Measurements from ENCODE around the gene RAPGEF6.

GRCh38 chr5:131457193-131457592, 177.8 kb downstream of the RAPGEF6 start:
- TF ChIP-seq POLR2A (IDR thresholded peaks at IDR 0.05; ENCODE audit: low read depth, low read length), result no peak
- no peak for TF ChIP-seq TAF1 (IDR thresholded peaks at IDR 0.05; ENCODE audit: low read depth, low read length)
- no peak for TF ChIP-seq POLR2AphosphoS5 (IDR thresholded peaks at IDR 0.05; ENCODE audit: low read depth, low read length)
